Adrenal gland (tissue), 19 donors: ENCODE results near the gene CERS2. TPM values are rescaled to one million over a fixed set of nuclear protein-coding genes. Genes with fewer than 3 reads are reported as not detected.
A peak's percentile ranks its signal among the peaks of the same experiment; 100 is the strongest.

Experiments used
- DNase-seq, 7 donors: peaks; one replicate each; pipeline ENCODE4 v3.0.0-alpha.2; 2019 to 2020
- H3K27ac ChIP-seq, 5 donors: fragments of 200-600 bp; sonication (generic) in 4 of 5; 1 replicate in 3 of 5; 2 replicates in 2 of 5; pipeline versions ENCODE4 v1.5.1 to v1.8.0; 2016 to 2020; ENCODE audit warnings: mild to moderate bottlenecking in 1 of 5
- H3K27me3 ChIP-seq: fragments of 200-600 bp; 2 replicates; pipeline ENCODE4 v1.8.0; 2021
- H3K36me3 ChIP-seq, 2 donors: fragments of 200-600 bp; replicated peaks in 1 of 2; 1 replicate in 1 of 2; 2 replicates in 1 of 2; pipeline versions ENCODE4 v1.5.1 to v1.8.0; 2018 to 2022
- H3K4me1 ChIP-seq, 2 donors: fragments of 200-600 bp; replicated peaks in 1 of 2; 1 replicate in 1 of 2; 2 replicates in 1 of 2; pipeline versions ENCODE4 v1.5.1 to v1.8.0; 2018 to 2021
- H3K4me3 ChIP-seq, 4 donors: fragments of 200-600 bp; sonication (generic) in 3 of 4; one replicate each; pipeline ENCODE4 v1.5.1; 2016 to 2018
- H3K9me3 ChIP-seq, 3 donors: fragments of 200-600 bp; sonication (generic) in 1 of 3; replicated peaks in 1 of 3; 1 replicate in 2 of 3; 2 replicates in 1 of 3; pipeline versions ENCODE4 v1.5.1 to v1.8.0; 2016 to 2021
- CTCF ChIP-seq, 6 experiments: fragments of 450-650 bp in 4 of 6; fragments of 200-600 bp in 2 of 6; sonication (generic) in 1 of 6; IDR thresholded peaks; 1 replicate in 5 of 6; 2 replicates in 1 of 6; pipeline versions ENCODE4 v1.5.1 to v1.8.0; 2016 to 2021; ENCODE audit warnings: antibody characterized with exemption in 6 of 6, mild to moderate bottlenecking in 2 of 6, moderate library complexity in 1 of 6
- POLR2A ChIP-seq, 2 donors: fragments of 450-650 bp; IDR thresholded peaks; one replicate each; pipeline ENCODE4 v1.6.1; 2017; ENCODE audit warnings: antibody characterized with exemption in 2 of 2, mild to moderate bottlenecking in 2 of 2, moderate library complexity in 1 of 2
- WGBS, 4 donors: extraction: QIAGEN DNeasy Blood & Tissue Kit in 2 of 4; methylation state at CpG; one replicate each; pipeline versions ENCODE4 v1.1.5 to v1.1.7; 2013 to 2017; 5-methylcytosine and 5-hydroxymethylcytosine counted together
- intact Hi-C, 2 donors: fragments of 100-400 bp; cut with DNase I; formaldehyde crosslinking; loops; one replicate each; pipeline versions ENCODE4 v1.14.1 to v1.15.0; 2022 to 2023
- long read RNA-seq, 10 donors: library from polyadenylated mRNA in 3 of 10; unstranded in 2 of 10; stranded (forward) in 1 of 10; transcript quantifications; one replicate each; pipeline ENCODE4 v2.0.0 and lab custom pipeline, GENCODE V29; 2021 to 2026
- polyA plus RNA-seq, 3 donors: library from polyadenylated mRNA; stranded (reverse); fragments of 200-250 nt in 2 of 3; fragments of 350-450 nt in 1 of 3; fragmentation: Illumina TruSeq in 1 of 3; extraction: RNeasy Lipid Tissue Mini Kit (QIAGEN cat#74804) in 1 of 3; gene quantifications; one replicate each; pipeline ENCODE4 v1.2.3, GENCODE V29; 2013 to 2014
- total RNA-seq, 9 donors: library from RNA; depleted of rRNA in 4 of 9; stranded (reverse); fragments of >200 nt in 4 of 9; fragments of 120-200 nt in 1 of 9; fragmentation: NEBNext Ultra II Directional in 1 of 9; extraction: Animal tissue kit (Norgen Biotek cat#: 25700) in 1 of 9; gene quantifications; one replicate each; pipeline versions ENCODE4 v1.1.0 to v1.2.4, GENCODE V29; 2013 to 2023
- donor health status: healthy with polysubstance abuse.
- donor health status: Bipolar disorder and iron deficiency.
- donor health status: DM: yes; HTN: yes; CAD: no.
- donor health status: DM: no; HTN: no; CAD: no.
- donor health status: DM: no; HTN: no; CAD: no.
- donor health status: DM: yes; HTN: yes; CAD: no.

Gene CERS2
- 100 to 1,000 TPM; 289 to 682 (median 496) TPM for total RNA-seq
- 100 to 1,000 TPM; 482 to 547 (median 520) TPM for polyA plus RNA-seq
- long read RNA-seq, donor 1, transcript CERS2-205 (11 exons, 2,505 nt) = major isoform, 80 of 103 reads
- long read RNA-seq, donor 1, partial matches to known transcripts = 17 of 103 reads
- long read RNA-seq, donor 1, other reads (novel, unspliced or antisense) = 0 of 103 reads
- long read RNA-seq, donor 2, transcript CERS2-205 (11 exons, 2,505 nt) = major isoform, 75 of 121 reads
- long read RNA-seq, donor 2, partial matches to known transcripts = 43 of 121 reads
- long read RNA-seq, donor 2, other reads (novel, unspliced or antisense) = 0 of 121 reads
- long read RNA-seq, donor 3, transcript CERS2-205 (11 exons, 2,505 nt) = major isoform, 60 of 92 reads
- long read RNA-seq, donor 3, partial matches to known transcripts = 30 of 92 reads
- long read RNA-seq, donor 3, other reads (novel, unspliced or antisense) = 0 of 92 reads
- long read RNA-seq, donor 4, transcript CERS2-205 (11 exons, 2,505 nt) = major isoform, 143 of 184 reads
- long read RNA-seq, donor 4, partial matches to known transcripts = 10 of 184 reads
- long read RNA-seq, donor 4, other reads (novel, unspliced or antisense) = 27 of 184 reads
- long read RNA-seq, donor 5, transcript CERS2-205 (11 exons, 2,505 nt) = major isoform, 819 of 977 reads
- long read RNA-seq, donor 5, transcript CERS2-201 (11 exons, 2,544 nt) = minor isoform, 28 of 977 reads
- long read RNA-seq, donor 5, partial matches to known transcripts = 23 of 977 reads
- long read RNA-seq, donor 5, other reads (novel, unspliced or antisense) = 105 of 977 reads
- long read RNA-seq, donor 6, transcript CERS2-205 (11 exons, 2,505 nt) = major isoform, 75 of 106 reads
- long read RNA-seq, donor 6, partial matches to known transcripts = 12 of 106 reads
- long read RNA-seq, donor 6, other reads (novel, unspliced or antisense) = 18 of 106 reads
- long read RNA-seq, donor 7, transcript CERS2-205 (11 exons, 2,505 nt) = major isoform, 27 of 44 reads
- long read RNA-seq, donor 7, partial matches to known transcripts = 14 of 44 reads
- long read RNA-seq, donor 7, other reads (novel, unspliced or antisense) = 0 of 44 reads
- long read RNA-seq, donor 8, transcript CERS2-205 (11 exons, 2,505 nt) = major isoform, 89 of 133 reads
- long read RNA-seq, donor 8, partial matches to known transcripts = 41 of 133 reads
- long read RNA-seq, donor 8, other reads (novel, unspliced or antisense) = 0 of 133 reads
- long read RNA-seq, donor 9, transcript CERS2-205 (11 exons, 2,505 nt) = major isoform, 63 of 98 reads
- long read RNA-seq, donor 9, partial matches to known transcripts = 25 of 98 reads
- long read RNA-seq, donor 9, other reads (novel, unspliced or antisense) = 8 of 98 reads
- long read RNA-seq, donor 10, transcript CERS2-205 (11 exons, 2,505 nt) = major isoform, 40 of 42 reads
- long read RNA-seq, donor 10, partial matches to known transcripts = 0 of 42 reads
- long read RNA-seq, donor 10, other reads (novel, unspliced or antisense) = 0 of 42 reads

GRCh38 chr1:150974580-150975478 is at the start of gene CERS2:
TSS of gene CERS2 (minus strand) at chr1:150974835. CDS start at chr1:150969090, 5,745 bp downstream.
- Histone ChIP-seq H3K36me3 (no peaks in the 10 kb centered on the region), H3K27ac (peak within 1 kb of the TSS; percentile 87 to 98 (median 94)), H3K27me3 (no peaks in the 10 kb centered on the region), H3K4me3 (peak within 1 kb of the TSS; percentile 2 to 100 (median 78)), H3K4me1 (peaks cover 60 to 68% of the 10 kb centered on the region in 2 donors), H3K9me3 (no peaks in the 10 kb centered on the region)
- DNase-seq = peak; percentile 81 to 86 (median 86)
- TF ChIP-seq POLR2A (IDR thresholded peaks at IDR 0.05) = peak; percentile 34 to 74
- TF ChIP-seq CTCF (IDR thresholded peaks at IDR 0.05) = no peak
- WGBS, 4 donors = 7 to 58% (median 30%) methylated on average over 7 to 96 of the region's 106 CpGs
- intact Hi-C loops = no loop called here

GRCh38 chr1:151013518-151013917 is 38.9 kb upstream of the CERS2 start:
- Histone ChIP-seq H3K4me3 (no peak overlapping the region), H3K27ac (peak overlapping the region in 3 of 5 donors; percentile 30 to 74 (median 63)), H3K9me3 (no peaks in the 10 kb centered on the region), H3K36me3 (peaks cover 0 to 9% of the 10 kb centered on the region in 2 donors), H3K4me1 (peaks cover 4 to 40% of the 10 kb centered on the region in 2 donors), H3K27me3 (no peaks in the 10 kb centered on the region)
- TF ChIP-seq POLR2A (IDR thresholded peaks at IDR 0.05) (no peak), CTCF (IDR thresholded peaks at IDR 0.05) (no peak)
- intact Hi-C loops = no loop called here
- 42 to 44% (median 43%) methylated on average over 2 of the region's 2 CpGs for WGBS, 4 donors
- peak in 4 of 7 donors; percentile 46 to 62 (median 57) for DNase-seq

- intact Hi-C loops = no loop called here
- no peak overlapping the region for H3K4me3 ChIP-seq
- no peaks in the 10 kb centered on the region for H3K27me3 ChIP-seq
- H3K27ac ChIP-seq = peak overlapping the region in 3 of 5 donors; percentile 30 to 74 (median 63)
- H3K4me1 ChIP-seq = peaks cover 5 to 41% of the 10 kb centered on the region in 2 donors
- peaks cover 0 to 2% of the 10 kb centered on the region in 2 donors for H3K36me3 ChIP-seq
- H3K9me3 ChIP-seq = no peaks in the 10 kb centered on the region
- TF ChIP-seq CTCF (IDR thresholded peaks at IDR 0.05) = no peak
- no peak for TF ChIP-seq POLR2A (IDR thresholded peaks at IDR 0.05)
- peak in 3 of 7 donors; percentile 19 to 42 (median 41) for DNase-seq
- 89 to 93% (median 91%) methylated on average over 14 of the region's 14 CpGs for WGBS, 4 donors
Measured at GRCh38 chr1:151012684-151013471, 38.2 kb upstream of the CERS2 start.
